ENCODE data around the gene SPOUT1.

GRCh38 chr9:128835246-128836210 is 5.9 kb upstream of the SPOUT1 start:
- TF ChIP-seq POLR2AphosphoS5 (IDR thresholded peaks at IDR 0.05; ENCODE audit: low read depth, low read length) (no peak), POLR2A (IDR thresholded peaks at IDR 0.05; ENCODE audit: low read depth, low read length) (no peak)
